SK-N-SH (cell line): ENCODE measurements around the gene OR56A4.
"Not testable (repeated sequence)": the region's sequence is repeated elsewhere in the genome, so short reads cannot be mapped to it uniquely, and the experiment has no call there.

Experiments used
- CTCF ChIP-seq: fragments of 200-600 bp; sonication (generic); IDR thresholded peaks from 2 replicates; pipeline ENCODE4 v1.6.1; 2017; ENCODE audit warnings: antibody characterized with exemption, mild to moderate bottlenecking, moderate library complexity
- EZH2phosphoT487 ChIP-seq: fragments of 200-600 bp; sonication (generic); IDR thresholded peaks from 2 replicates; pipeline ENCODE4 v1.6.1; 2017; ENCODE audit warnings: low read depth, mixed run types, mild to moderate bottlenecking, antibody characterized with exemption, moderate library complexity, borderline replicate concordance
- FOXM1 ChIP-seq: IDR thresholded peaks from 2 replicates; pipeline ENCODE4 v1.4.0; 2012; ENCODE audit warnings: low read depth, mild to moderate bottlenecking
- POLR2AphosphoS5 ChIP-seq: IDR thresholded peaks from 2 replicates; pipeline ENCODE4 v1.6.1; 2012; ENCODE audit warnings: low read depth, low read length
- TF ChIP-seq, protein P1 (sequence below): fragments of 150-350 bp; IDR thresholded peaks from 2 replicates; pipeline ENCODE4 v1.6.1; 2017; ENCODE audit warnings: antibody characterized with exemption, low read length, low read depth, borderline replicate concordance

- TF ChIP-seq, protein P1, sequence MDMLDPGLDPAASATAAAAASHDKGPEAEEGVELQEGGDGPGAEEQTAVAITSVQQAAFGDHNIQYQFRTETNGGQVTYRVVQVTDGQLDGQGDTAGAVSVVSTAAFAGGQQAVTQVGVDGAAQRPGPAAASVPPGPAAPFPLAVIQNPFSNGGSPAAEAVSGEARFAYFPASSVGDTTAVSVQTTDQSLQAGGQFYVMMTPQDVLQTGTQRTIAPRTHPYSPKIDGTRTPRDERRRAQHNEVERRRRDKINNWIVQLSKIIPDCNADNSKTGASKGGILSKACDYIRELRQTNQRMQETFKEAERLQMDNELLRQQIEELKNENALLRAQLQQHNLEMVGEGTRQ, result not testable (repeated sequence)
- not testable (repeated sequence) for TF ChIP-seq FOXM1, CTCF, POLR2AphosphoS5, EZH2phosphoT487
These were observed 45.9 kb downstream of the OR56A4 start for GRCh38 chr11:5960704-5961320.
